Endothelial cell (in vitro differentiated cells): Measurements from ENCODE around the gene NLRP13. TPM values are rescaled to one million over a fixed set of nuclear protein-coding genes. Genes with fewer than 3 reads are reported as not detected.

ENCODE experiments used
- DNase-seq: peaks from one replicate; pipeline ENCODE4 v3.0.0; 2021; ENCODE audit warnings: low spot score
- H3K27ac Mint-ChIP-seq: one replicate; pipeline ENCODE4 v1.8.0; 2021; ENCODE audit warnings: mixed read lengths, inconsistent platforms; ENCODE audit not compliant: unreplicated experiment
- H3K27me3 Mint-ChIP-seq: one replicate; pipeline ENCODE4 v1.8.0; 2021; ENCODE audit warnings: mild to moderate bottlenecking, moderate library complexity, mixed read lengths, inconsistent platforms; ENCODE audit not compliant: unreplicated experiment
- H3K36me3 Mint-ChIP-seq: one replicate; pipeline ENCODE4 v1.8.0; 2021; ENCODE audit warnings: mild to moderate bottlenecking, low read depth, mixed read lengths, inconsistent platforms; ENCODE audit not compliant: unreplicated experiment
- H3K4me1 Mint-ChIP-seq: one replicate; pipeline ENCODE4 v1.8.0; 2021; ENCODE audit warnings: mild to moderate bottlenecking, mixed read lengths, inconsistent platforms; ENCODE audit not compliant: unreplicated experiment
- H3K4me3 Mint-ChIP-seq: one replicate; pipeline ENCODE4 v1.8.0; 2021; ENCODE audit warnings: mild to moderate bottlenecking, mixed read lengths, inconsistent platforms; ENCODE audit not compliant: unreplicated experiment
- H3K9me3 Mint-ChIP-seq: one replicate; pipeline ENCODE4 v1.8.0; 2021; ENCODE audit warnings: mixed read lengths, inconsistent platforms; ENCODE audit not compliant: unreplicated experiment
- CTCF ChIP-seq: fragments of 200-600 bp; sonication (generic); IDR thresholded peaks from one replicate; pipeline ENCODE4 v1.5.0; 2021; ENCODE audit warnings: antibody characterized with exemption; ENCODE audit not compliant: unreplicated experiment
- total RNA-seq: library from RNA; stranded (reverse); fragmentation: NEBNext Ultra II Directional; extraction: Animal tissue kit (Norgen Biotek cat#: 25700); gene quantifications from one replicate; pipeline ENCODE4 v1.2.1, GENCODE V29; 2021; ENCODE audit not compliant: unreplicated experiment

The NLRP13 gene
- total RNA-seq, 1 donor from 2014 or later = not detected

DNA sequence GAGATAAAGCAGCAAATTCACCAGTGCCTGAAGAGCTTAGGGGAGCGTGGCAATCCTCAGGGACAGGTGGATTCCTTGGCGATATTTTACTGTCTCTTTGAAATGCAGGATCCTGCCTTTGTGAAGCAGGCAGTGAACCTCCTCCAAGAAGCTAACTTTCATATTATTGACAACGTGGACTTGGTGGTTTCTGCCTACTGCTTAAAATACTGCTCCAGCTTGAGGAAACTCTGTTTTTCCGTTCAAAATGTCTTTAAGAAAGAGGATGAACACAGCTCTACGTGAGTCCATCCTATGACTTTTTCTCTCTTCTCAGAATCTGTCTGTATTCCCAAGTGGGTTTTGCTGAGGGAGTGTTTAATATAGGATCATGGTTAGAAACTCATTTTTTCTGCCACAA, 73.2 kb downstream of the NLRP13 start:
- peaks cover 40% of the 10 kb centered on the region for H3K9me3 Mint-ChIP-seq
- peaks cover 3% of the 10 kb centered on the region for H3K27me3 Mint-ChIP-seq
- H3K4me1 Mint-ChIP-seq = no peaks in the 10 kb centered on the region
- TF ChIP-seq CTCF = no peak
- DNase-seq = no peak
- H3K4me3 Mint-ChIP-seq = no peak overlapping the region
- no peak overlapping the region for H3K27ac Mint-ChIP-seq
- H3K36me3 Mint-ChIP-seq = peaks cover 15% of the 10 kb centered on the region

- no peak for DNase-seq
- peaks cover 3% of the 10 kb centered on the region for H3K27me3 Mint-ChIP-seq
- TF ChIP-seq CTCF = no peak
- H3K27ac Mint-ChIP-seq = no peak overlapping the region
- no peak overlapping the region for H3K4me3 Mint-ChIP-seq
- H3K4me1 Mint-ChIP-seq = no peaks in the 10 kb centered on the region
- H3K36me3 Mint-ChIP-seq = peaks cover 19% of the 10 kb centered on the region
- H3K9me3 Mint-ChIP-seq = peaks cover 40% of the 10 kb centered on the region
Measured at GRCh38 chr19:55858401-55858800, 73.7 kb downstream of the NLRP13 start.

GRCh38 chr19:55857974-55858373, 74.2 kb downstream of the NLRP13 start:
- H3K9me3 Mint-ChIP-seq = peaks cover 37% of the 10 kb centered on the region
- H3K4me1 Mint-ChIP-seq = no peaks in the 10 kb centered on the region
- H3K36me3 Mint-ChIP-seq = peaks cover 19% of the 10 kb centered on the region
- no peak overlapping the region for H3K27ac Mint-ChIP-seq
- DNase-seq = no peak
- no peak for TF ChIP-seq CTCF
- no peak overlapping the region for H3K4me3 Mint-ChIP-seq
- peaks cover 3% of the 10 kb centered on the region for H3K27me3 Mint-ChIP-seq

DNA sequence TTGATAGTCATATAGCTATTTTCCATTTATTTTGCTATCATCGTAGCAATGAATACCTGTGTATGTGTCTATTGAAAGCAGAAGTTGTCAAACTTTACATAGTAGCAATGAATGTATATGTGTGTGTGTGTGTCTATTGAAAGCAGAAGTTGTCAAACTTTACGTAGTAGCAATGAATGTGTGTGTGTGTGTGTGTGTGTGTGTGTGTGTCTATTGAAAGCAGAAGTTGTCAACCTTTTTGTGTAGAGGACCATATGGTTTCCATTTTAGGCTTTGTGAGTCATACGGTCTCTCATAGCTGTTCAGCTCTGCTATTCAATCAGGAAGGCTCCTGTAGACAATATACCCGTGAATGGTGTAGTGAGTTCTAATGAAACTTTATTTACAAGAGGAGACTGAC, 75.0 kb downstream of the NLRP13 start:
- Mint-ChIP-seq H3K9me3 (peaks cover 38% of the 10 kb centered on the region), H3K27me3 (peaks cover 3% of the 10 kb centered on the region), H3K36me3 (peaks cover 19% of the 10 kb centered on the region), H3K27ac (no peak overlapping the region), H3K4me1 (no peaks in the 10 kb centered on the region), H3K4me3 (no peak overlapping the region)
- no peak for DNase-seq
- no peak for TF ChIP-seq CTCF

GRCh38 chr19:55855160-55855559, 77.0 kb downstream of the NLRP13 start:
- Mint-ChIP-seq H3K27me3 (peaks cover 3% of the 10 kb centered on the region), H3K9me3 (peaks cover 37% of the 10 kb centered on the region), H3K4me3 (no peak overlapping the region), H3K27ac (no peak overlapping the region), H3K36me3 (peaks cover 19% of the 10 kb centered on the region), H3K4me1 (no peaks in the 10 kb centered on the region)
- no peak for TF ChIP-seq CTCF
- DNase-seq = no peak

Other genes with a start within 250 kb of the NLRP13 start
- gene NLRP9, start 193.9 kb downstream of the NLRP13 start, total RNA-seq = not detected
- gene RFPL4A, start 173.2 kb downstream of the NLRP13 start, total RNA-seq = not detected
- not detected for gene RFPL4AL1, start 163.2 kb downstream of the NLRP13 start, total RNA-seq
- gene NLRP11, start 100.3 kb downstream of the NLRP13 start, total RNA-seq = not detected
- gene NLRP4, start 95.8 kb downstream of the NLRP13 start, total RNA-seq = not detected
- gene NLRP8, start 15.5 kb upstream of the NLRP13 start, total RNA-seq = not detected
- gene NLRP5, start 54.4 kb upstream of the NLRP13 start, total RNA-seq = not detected
- 31.2 TPM for gene ZNF787, start 189.0 kb upstream of the NLRP13 start, total RNA-seq
- gene ZNF444, start 209.0 kb upstream of the NLRP13 start, total RNA-seq = 40.8 TPM
- not detected for gene GALP, start 243.7 kb upstream of the NLRP13 start, total RNA-seq